LoVo (cell line): Measurements from ENCODE around the gene DVL3.

Experiments
- DNase-seq: peaks from one replicate; pipeline ENCODE4 v3.0.0-alpha.2; 2016; ENCODE audit warnings: low spot score

DVL3 gene

GRCh38 chr3:184211297-184211696 is 56.1 kb downstream of the DVL3 start:
- no peak for DNase-seq

DNA sequence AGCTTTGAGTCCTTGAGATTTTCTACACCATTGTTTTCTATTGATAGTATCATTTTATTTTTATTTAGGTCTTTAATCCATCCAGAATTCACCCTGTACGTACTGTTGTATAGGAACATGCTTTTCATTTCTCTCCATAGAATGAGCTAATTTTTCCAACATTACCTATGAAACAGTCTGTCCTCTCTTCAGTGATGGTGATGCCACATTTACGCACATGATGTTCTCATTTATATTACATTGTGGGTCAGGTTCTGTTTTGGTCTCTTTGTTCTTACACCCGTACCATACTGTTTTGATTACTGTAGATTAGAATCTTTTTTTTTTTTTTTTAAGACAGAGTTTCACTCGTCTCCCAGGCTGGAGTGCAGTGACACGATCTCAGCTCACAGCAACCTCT is 56.5 kb downstream of the DVL3 start:
- no peak for DNase-seq

GRCh38 chr3:184218814-184219213 is 63.6 kb downstream of the DVL3 start:
- DNase-seq, result no peak

GRCh38 chr3:184222521-184222920 is 67.3 kb downstream of the DVL3 start:
- DNase-seq, result no peak
